Activated CD4-positive, alpha-beta memory T cell treated with anti-CD3 and anti-CD28 coated beads, Interleukin-2, amount 10 ng/mL, durations not matched to agents 7 days and 5 days (primary cell): Measurements from ENCODE around the gene MYRF. TPM values are rescaled to one million over a fixed set of nuclear protein-coding genes. Genes with fewer than 3 reads are reported as not detected.

ENCODE experiments used
- CTCF ChIA-PET: fragments of 350-600 bp; sonication (Branson Sonifier 250); formaldehyde crosslinking; loops from one replicate; lab custom pipeline; 2021; ENCODE audit warnings: antibody characterized with exemption, inconsistent platforms; lab: Charles Lee
- POLR2A ChIA-PET: fragments of 350-600 bp; sonication (Branson Sonifier 250); formaldehyde crosslinking; loops from one replicate; lab custom pipeline; 2021; ENCODE audit warnings: antibody characterized with exemption; lab: Charles Lee
- DNase-seq: peaks from one replicate; pipeline ENCODE4 v3.0.0-alpha.2; 2020
- H3K27ac Mint-ChIP-seq: one replicate; pipeline ENCODE4 v1.8.0; 2021; ENCODE audit warnings: mild to moderate bottlenecking, mixed read lengths
- H3K27me3 Mint-ChIP-seq: one replicate; pipeline ENCODE4 v1.8.0; 2021; ENCODE audit warnings: mixed read lengths
- H3K36me3 Mint-ChIP-seq: one replicate; pipeline ENCODE4 v1.8.0; 2021; ENCODE audit warnings: low read depth, mixed read lengths
- H3K4me1 Mint-ChIP-seq: one replicate; pipeline ENCODE4 v1.8.0; 2021; ENCODE audit warnings: mixed read lengths
- H3K4me3 Mint-ChIP-seq: one replicate; pipeline ENCODE4 v1.8.0; 2021; ENCODE audit warnings: mild to moderate bottlenecking, mixed read lengths
- H3K9me3 Mint-ChIP-seq: one replicate; pipeline ENCODE4 v1.8.0; 2021; ENCODE audit warnings: mixed read lengths
- total RNA-seq, 2 experiments: library from RNA; stranded (reverse); gene quantifications; one replicate each; pipeline ENCODE4 v1.2.3, GENCODE V29; 2021

Gene MYRF
- total RNA-seq, 2 experiments from 2014 or later: 4.6 to 4.9 TPM

DNA sequence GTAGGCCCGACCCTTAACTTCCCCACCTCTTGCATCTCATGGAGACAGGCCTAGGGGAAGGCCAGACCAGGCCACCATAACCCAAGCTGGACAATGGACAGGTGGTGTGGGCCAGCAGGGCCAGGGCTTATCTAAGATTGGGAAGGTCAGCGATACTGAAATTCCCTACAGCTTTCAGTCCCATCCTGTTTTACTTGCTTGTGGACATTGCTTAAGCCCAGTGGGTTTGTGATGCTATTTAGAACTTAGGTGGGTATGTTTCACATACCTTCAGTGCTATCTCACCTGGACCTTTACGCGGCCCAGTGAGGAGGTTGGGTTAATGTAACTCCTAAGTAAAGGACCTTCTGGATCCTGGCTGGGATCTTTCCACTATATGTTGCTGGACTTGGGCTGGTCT lies 77.4 kb downstream of the MYRF start:
- H3K9me3 Mint-ChIP-seq: no peaks in the 10 kb centered on the region
- no peak for DNase-seq
- peaks cover 57% of the 10 kb centered on the region for H3K36me3 Mint-ChIP-seq
- CTCF ChIA-PET: interaction anchor here (0.8 to 5.0 kb wide), 4 partner anchors 11 to 32 kb away, joined by 3 to 22 read pairs (median 10); partner anchors contain the start of gene FADS1
- H3K27ac Mint-ChIP-seq: peak overlapping the region; percentile 91
- POLR2A ChIA-PET: interaction anchor here (3.3 to 4.3 kb wide), 3 partner anchors 13 to 37 kb away, joined by 14 to 81 read pairs (median 44); partner anchors contain the start of genes FADS1, FEN1 and TMEM258
- H3K27me3 Mint-ChIP-seq: peaks cover 16% of the 10 kb centered on the region
- peaks cover 66% of the 10 kb centered on the region for H3K4me1 Mint-ChIP-seq
- peak overlapping the region; percentile 95 for H3K4me3 Mint-ChIP-seq

DNA sequence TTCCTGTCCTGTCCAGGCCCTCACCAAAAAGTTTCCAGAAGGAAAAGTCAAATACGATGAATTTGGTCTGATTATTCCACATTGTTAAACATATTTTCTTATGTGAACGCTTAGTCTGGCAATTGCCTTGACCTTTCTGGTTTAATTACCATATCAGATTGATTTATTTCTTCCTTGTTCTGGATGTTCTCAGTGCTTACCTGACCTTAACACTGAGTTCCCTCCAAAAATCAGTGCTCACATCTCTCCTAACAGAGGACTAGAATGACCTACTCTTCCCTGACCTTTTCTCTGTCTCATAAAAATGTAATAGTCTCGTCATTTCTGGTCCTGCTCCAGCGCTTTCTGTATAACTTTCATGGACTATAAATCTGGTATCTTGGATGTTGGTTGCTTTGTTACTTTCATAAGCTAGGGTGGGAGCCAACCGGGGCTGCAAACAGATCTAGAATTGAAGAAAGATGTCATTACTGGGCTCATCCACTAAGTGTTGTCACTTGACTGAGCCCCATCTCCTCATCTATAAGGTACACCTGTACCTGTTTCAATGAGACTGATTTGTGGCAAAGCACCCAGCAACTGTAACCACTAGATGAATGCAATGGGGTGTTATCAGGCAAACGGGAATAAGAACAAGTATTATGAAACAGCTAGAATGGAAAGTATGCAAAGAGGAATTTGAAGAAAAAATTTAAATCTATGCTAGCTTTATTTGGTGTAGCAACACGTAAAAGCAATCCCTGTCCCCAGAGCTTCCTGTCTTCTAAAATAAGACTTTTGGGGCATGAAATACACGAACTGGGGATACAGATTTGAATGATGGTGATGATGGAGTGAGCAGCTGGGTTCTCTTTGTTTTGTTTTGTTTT lies 78.0 kb downstream of the MYRF start:
- Mint-ChIP-seq H3K27me3 (peaks cover 14% of the 10 kb centered on the region), H3K9me3 (no peaks in the 10 kb centered on the region), H3K36me3 (peaks cover 61% of the 10 kb centered on the region), H3K27ac (peak overlapping the region; percentile 66), H3K4me1 (peaks cover 71% of the 10 kb centered on the region), H3K4me3 (peak overlapping the region; percentile 95)
- POLR2A ChIA-PET: interaction anchor here (0.7 to 4.3 kb wide), 5 partner anchors 13 to 65 kb away, joined by 3 to 81 read pairs (median 9); partner anchors contain the start of genes FADS1, FEN1 and TMEM258
- CTCF ChIA-PET: interaction anchor here (1.3 to 2.1 kb wide), 2 partner anchors 12 to 16 kb away, joined by 4 to 15 read pairs; no protein-coding TSS in a partner anchor
- DNase-seq: no peak

DNA sequence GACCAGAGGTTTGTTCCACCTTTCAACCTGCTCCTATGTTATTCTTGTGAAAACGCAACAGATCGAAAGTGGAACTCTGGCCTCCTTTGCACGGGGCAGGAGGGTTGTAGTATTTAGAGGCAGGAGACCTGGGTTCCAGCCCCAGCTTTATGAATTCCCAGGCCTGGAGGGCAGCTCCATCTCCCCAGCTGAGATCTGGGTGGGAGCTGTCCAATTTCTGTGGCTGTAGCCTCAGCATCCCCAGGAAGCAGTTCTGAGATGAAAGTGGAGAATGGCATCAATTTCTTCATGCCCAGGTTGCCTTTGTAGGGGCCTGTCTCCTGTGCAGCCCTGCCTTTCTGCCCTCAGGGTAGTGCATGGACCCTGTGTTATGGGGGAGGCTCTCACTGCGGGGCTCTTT lies 79.8 kb downstream of the MYRF start:
- no peak for DNase-seq
- Mint-ChIP-seq H3K27me3 (peaks cover 5% of the 10 kb centered on the region), H3K4me1 (peaks cover 71% of the 10 kb centered on the region), H3K36me3 (peaks cover 64% of the 10 kb centered on the region), H3K9me3 (no peaks in the 10 kb centered on the region), H3K27ac (peak overlapping the region; percentile 99), H3K4me3 (no peak overlapping the region)
- CTCF ChIA-PET: no interaction called here
- POLR2A ChIA-PET: interaction anchor here (0.7 kb wide), 1 partner anchor 39 kb away, joined by 3 read pairs; the partner anchor contains the start of gene FEN1

DNA sequence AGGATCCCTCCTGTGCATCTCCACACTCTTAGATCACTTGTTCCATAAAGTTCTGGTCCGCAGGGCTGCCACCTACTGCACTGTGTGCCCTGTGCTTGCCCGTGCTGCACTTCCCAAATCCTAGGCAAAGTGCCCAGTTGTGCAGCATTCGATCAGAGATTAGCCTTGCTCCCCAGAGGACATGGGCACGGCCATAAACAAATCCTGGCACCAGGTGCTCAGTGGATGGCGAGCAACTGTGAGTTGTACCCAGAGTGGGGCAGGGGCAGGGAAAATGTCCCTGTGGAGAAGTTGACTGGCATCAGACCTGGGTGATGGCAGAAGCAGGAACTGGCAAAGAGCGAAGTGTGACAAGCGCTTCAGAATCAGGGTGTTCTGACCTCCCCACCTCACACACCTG lies 80.3 kb downstream of the MYRF start:
- no peak for DNase-seq
- ChIA-PET CTCF (no interaction called here), POLR2A (interaction anchor here (2.4 kb wide), 1 partner anchor 40 kb away, joined by 12 read pairs; the partner anchor contains the start of genes FEN1 and TMEM258)
- H3K9me3 Mint-ChIP-seq: no peaks in the 10 kb centered on the region
- peaks cover 70% of the 10 kb centered on the region for H3K4me1 Mint-ChIP-seq
- H3K27me3 Mint-ChIP-seq: peaks cover 3% of the 10 kb centered on the region
- H3K36me3 Mint-ChIP-seq: peaks cover 64% of the 10 kb centered on the region
- peak overlapping the region; percentile 99 for H3K27ac Mint-ChIP-seq
- no peak overlapping the region for H3K4me3 Mint-ChIP-seq

GRCh38 chr11:61833471-61833870 lies 81.0 kb downstream of the MYRF start:
- ChIA-PET POLR2A (interaction anchor here (1.2 to 2.4 kb wide), 5 partner anchors 10 to 135 kb away, joined by 3 to 35 read pairs (median 7); partner anchors contain the start of genes FADS1, FEN1, FTH1 and TMEM258), CTCF (interaction anchor here (1.7 to 1.9 kb wide), 2 partner anchors 37 to 249 kb away, joined by 4 to 6 read pairs; no protein-coding TSS in a partner anchor)
- Mint-ChIP-seq H3K27ac (peak overlapping the region; percentile 99), H3K27me3 (peaks cover 1% of the 10 kb centered on the region), H3K9me3 (no peaks in the 10 kb centered on the region), H3K4me1 (peaks cover 70% of the 10 kb centered on the region), H3K4me3 (no peak overlapping the region), H3K36me3 (peaks cover 65% of the 10 kb centered on the region)
- DNase-seq: no peak

- ChIA-PET CTCF (interaction anchor here (0.7 to 1.9 kb wide), 5 partner anchors 16 to 248 kb away, joined by 3 to 6 read pairs (median 4); partner anchors contain the start of gene FADS1), POLR2A (interaction anchor here (0.6 to 2.4 kb wide), 8 partner anchors 11 to 191 kb away, joined by 3 to 35 read pairs (median 5); partner anchors contain the start of genes FADS1, FEN1, FTH1 and TMEM258)
- no peak for DNase-seq
- Mint-ChIP-seq H3K4me1 (peaks cover 70% of the 10 kb centered on the region), H3K36me3 (peaks cover 67% of the 10 kb centered on the region), H3K27ac (peak overlapping the region; percentile 99), H3K4me3 (peak overlapping the region; percentile 58), H3K27me3 (peaks cover 1% of the 10 kb centered on the region), H3K9me3 (no peaks in the 10 kb centered on the region)
Measured at GRCh38 chr11:61833926-61834277, 81.5 kb downstream of the MYRF start.

DNA sequence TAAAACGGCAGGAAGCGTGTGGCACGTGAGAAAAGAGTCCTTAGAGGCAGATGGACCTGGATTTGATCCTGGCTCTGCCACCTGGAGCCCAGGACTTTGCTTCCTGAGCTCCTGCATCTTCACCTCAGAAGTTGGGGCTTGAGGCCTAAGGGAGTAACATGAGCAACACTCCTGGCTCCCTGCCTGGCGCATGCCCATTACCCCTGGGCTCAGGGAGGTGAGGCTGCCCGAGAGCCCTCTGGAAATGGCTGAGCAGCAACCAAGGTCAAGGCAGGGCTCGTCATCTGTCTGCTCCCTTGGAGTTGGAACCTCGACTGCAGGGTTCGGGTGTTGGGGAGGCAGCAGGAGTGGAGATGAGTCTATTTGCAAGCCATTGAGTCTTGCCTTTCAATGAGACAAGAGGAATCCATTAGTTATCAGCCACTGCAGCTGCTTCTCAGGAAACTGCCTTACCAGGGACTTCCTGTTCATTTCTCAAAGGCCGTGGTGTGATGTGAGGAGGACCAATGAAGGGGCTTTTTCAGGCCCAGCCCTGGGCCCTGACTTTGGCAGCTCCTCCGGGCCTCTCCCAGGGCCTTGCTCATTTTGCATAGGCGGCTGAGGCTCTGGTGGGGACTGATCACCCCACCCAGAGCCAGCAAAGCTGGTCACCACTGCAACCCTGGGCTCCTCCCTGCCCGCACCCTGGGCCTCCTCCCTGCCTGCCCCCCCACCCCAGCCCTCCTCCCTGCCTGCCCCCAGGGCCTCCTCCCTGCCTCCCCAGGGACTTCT lies 82.0 kb downstream of the MYRF start:
- Mint-ChIP-seq H3K9me3 (no peaks in the 10 kb centered on the region), H3K36me3 (peaks cover 67% of the 10 kb centered on the region), H3K4me1 (peaks cover 67% of the 10 kb centered on the region), H3K4me3 (peak overlapping the region; percentile 58), H3K27ac (peak overlapping the region; percentile 99), H3K27me3 (peaks cover 1% of the 10 kb centered on the region)
- POLR2A ChIA-PET: interaction anchor here (0.6 to 2.4 kb wide), 9 partner anchors 11 to 191 kb away, joined by 3 to 35 read pairs (median 4); partner anchors contain the start of genes FADS1, FEN1, FTH1 and TMEM258
- peak; percentile 86 for DNase-seq
- CTCF ChIA-PET: interaction anchor here (0.7 to 1.9 kb wide), 6 partner anchors 16 to 248 kb away, joined by 3 to 6 read pairs (median 4); partner anchors contain the start of gene FADS1

- ChIA-PET POLR2A (interaction anchor here (0.7 to 1.0 kb wide), 3 partner anchors 20 to 29 kb away, joined by 3 read pairs; no protein-coding TSS in a partner anchor), CTCF (interaction anchor here (1.1 kb wide), 1 partner anchor 19 kb away, joined by 3 read pairs; the partner anchor contains the start of gene FADS1)
- Mint-ChIP-seq H3K36me3 (peaks cover 65% of the 10 kb centered on the region), H3K27me3 (no peaks in the 10 kb centered on the region), H3K4me3 (no peak overlapping the region), H3K27ac (peak overlapping the region; percentile 80), H3K9me3 (no peaks in the 10 kb centered on the region), H3K4me1 (peaks cover 51% of the 10 kb centered on the region)
- no peak for DNase-seq
Measured at GRCh38 chr11:61836193-61836592, 83.8 kb downstream of the MYRF start.

- Mint-ChIP-seq H3K27ac (no peak overlapping the region), H3K4me1 (peaks cover 39% of the 10 kb centered on the region), H3K36me3 (peaks cover 71% of the 10 kb centered on the region), H3K27me3 (no peaks in the 10 kb centered on the region), H3K9me3 (no peaks in the 10 kb centered on the region), H3K4me3 (no peak overlapping the region)
- CTCF ChIA-PET: interaction anchor here (1.1 kb wide), 1 partner anchor 21 kb away, joined by 3 read pairs; the partner anchor contains the start of gene FADS1
- DNase-seq: no peak
- POLR2A ChIA-PET: no interaction called here
Measured at GRCh38 chr11:61837411-61838005, 85.1 kb downstream of the MYRF start.
